Smooth muscle cell (in vitro differentiated cells): ENCODE data around the gene TUBA1B. TPM values are rescaled to one million over a fixed set of nuclear protein-coding genes. Genes with fewer than 3 reads are reported as not detected.
"Not testable (repeated sequence)": the region's sequence is repeated elsewhere in the genome, so short reads cannot be mapped to it uniquely, and the experiment has no call there.

ENCODE experiments used
- DNase-seq: peaks from one replicate; lab custom pipeline; 2025; ENCODE audit not compliant: unreplicated experiment; lab: John Stamatoyannopoulos, UW
- H2AFZ ChIP-seq: fragments of 200-600 bp; sonication (generic); 2 replicates; pipeline ENCODE4 v1.6.0; 2016; ENCODE audit warnings: antibody characterized with exemption, low read depth, mild to moderate bottlenecking
- H3F3A ChIP-seq: fragments of 200-600 bp; sonication (generic); 2 replicates; pipeline ENCODE4 v1.6.0; 2017; ENCODE audit warnings: antibody characterized with exemption, low read depth
- H3K27ac ChIP-seq: fragments of 200-600 bp; sonication (generic); 2 replicates; pipeline ENCODE4 v1.5.1; 2016; ENCODE audit warnings: low read depth, mild to moderate bottlenecking
- H3K27me3 ChIP-seq: fragments of 200-600 bp; sonication (generic); 2 replicates; pipeline ENCODE4 v1.6.1; 2016; ENCODE audit warnings: low read depth, mild to moderate bottlenecking
- H3K36me3 ChIP-seq: fragments of 200-600 bp; sonication (generic); 2 replicates; pipeline ENCODE4 v1.5.1; 2016; ENCODE audit warnings: low read depth
- H3K4me1 ChIP-seq: fragments of 200-600 bp; sonication (generic); 2 replicates; pipeline ENCODE4 v1.5.1; 2016; ENCODE audit warnings: low read depth
- H3K4me2 ChIP-seq: fragments of 200-600 bp; sonication (generic); 2 replicates; pipeline ENCODE4 v1.6.0; 2016; ENCODE audit warnings: mild to moderate bottlenecking
- H3K4me3 ChIP-seq: fragments of 200-600 bp; sonication (generic); 2 replicates; pipeline ENCODE4 v1.5.1; 2016; ENCODE audit warnings: mild to moderate bottlenecking
- H3K79me2 ChIP-seq: fragments of 200-600 bp; sonication (generic); 2 replicates; pipeline ENCODE4 v1.6.0; 2016; ENCODE audit warnings: low read depth, mild to moderate bottlenecking
- H3K9ac ChIP-seq: fragments of 200-600 bp; sonication (generic); 2 replicates; pipeline ENCODE4 v1.6.0; 2016; ENCODE audit warnings: low read depth
- H3K9me3 ChIP-seq: fragments of 200-600 bp; sonication (generic); replicated peaks from 2 replicates; pipeline ENCODE4 v1.5.1; 2016; ENCODE audit warnings: low read depth
- H4K20me1 ChIP-seq: fragments of 200-600 bp; sonication (generic); 2 replicates; pipeline ENCODE4 v1.6.0; 2016; ENCODE audit warnings: low read depth
- WGBS: methylation state at CpG from one replicate; pipeline ENCODE4 v1.1.7; 2016; ENCODE audit warnings: low lambda C conversion rate; 5-methylcytosine and 5-hydroxymethylcytosine counted together
- polyA plus RNA-seq: library from polyadenylated mRNA; unstranded; fragments of >200 nt; fragmentation: Nextera tagmentation; extraction: Ambion mirVana; gene quantifications from 2 replicates; pipeline ENCODE4 v1.2.1, GENCODE V29; 2016
- total RNA-seq: library from RNA; depleted of rRNA; stranded (reverse); fragments of >200 nt; gene quantifications from 2 replicates; pipeline ENCODE4 v1.2.3, GENCODE V29; 2014
- TF ChIP-seq, protein P1 (sequence below): fragments of 200-600 bp; sonication (generic); IDR thresholded peaks from 2 replicates; pipeline ENCODE4 v1.5.1; 2017; ENCODE audit warnings: borderline replicate concordance, mild to moderate bottlenecking, antibody characterized with exemption; ENCODE audit not compliant: insufficient read depth, poor library complexity, severe bottlenecking

TUBA1B gene
- total and polyA plus RNA-seq, 2 experiments from 2014 or later, result 1,405 to 1,427 TPM

DNA sequence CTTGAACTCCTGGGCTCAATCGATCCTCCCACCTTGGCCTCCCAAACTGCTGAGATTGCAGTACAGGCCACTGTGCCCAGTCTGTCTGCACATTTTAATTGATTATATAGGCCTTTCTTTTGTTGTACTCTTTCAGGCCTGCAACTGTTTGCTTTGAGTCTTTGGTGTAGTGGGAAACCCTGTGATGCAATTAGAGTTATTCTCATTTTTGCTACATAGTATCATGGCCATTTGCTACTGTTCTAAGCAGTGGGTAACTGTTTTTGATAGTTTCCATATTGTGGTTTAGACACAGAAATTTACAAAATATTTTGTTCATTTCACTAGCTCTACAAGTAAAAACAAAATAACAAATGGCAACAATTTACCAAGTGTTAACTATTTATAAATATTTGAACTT, 6.3 kb upstream of the TUBA1B start:
- WGBS, result 96% methylated on average over 1 of the region's 1 CpG
- DNase-seq, result no peak

DNA sequence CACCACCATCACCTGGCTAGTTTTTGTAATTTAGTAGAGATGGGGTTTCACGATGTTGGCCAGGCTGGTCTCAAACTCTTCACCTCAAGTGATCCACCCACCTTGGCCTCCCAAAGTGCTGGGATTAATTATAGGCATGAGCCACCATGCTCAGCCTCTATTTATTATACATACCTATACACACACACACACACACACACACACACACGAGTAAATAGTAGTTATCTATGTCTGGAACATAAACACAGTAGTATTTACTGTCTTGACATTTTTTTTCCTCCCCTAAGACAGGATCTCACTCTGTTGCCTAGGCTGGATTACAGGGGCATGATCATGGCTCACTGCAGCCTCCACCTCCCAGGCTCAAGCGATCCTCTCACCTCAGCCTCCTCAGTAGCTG, 5.8 kb upstream of the TUBA1B start:
- H3K79me2 ChIP-seq, H3K4me1 ChIP-seq, H3K4me2 ChIP-seq, H3F3A ChIP-seq, H3K9ac ChIP-seq, H3K27ac ChIP-seq, H4K20me1 ChIP-seq, H3K27me3 ChIP-seq, H2AFZ ChIP-seq, DNase-seq, H3K36me3 ChIP-seq, H3K9me3 ChIP-seq, H3K4me3 ChIP-seq: not testable (repeated sequence)
- 93% methylated on average over 3 of the region's 3 CpGs for WGBS

More for the DNA sequence above, 6.3 kb upstream of the TUBA1B start:
- Histone ChIP-seq H3F3A (no peaks in the 10 kb centered on the region), H3K4me2 (no peak overlapping the region), H3K9ac (no peak overlapping the region), H4K20me1 (no peaks in the 10 kb centered on the region), H3K4me3 (no peak overlapping the region), H3K79me2 (peaks cover 8% of the 10 kb centered on the region), H3K27ac (no peak overlapping the region), H3K4me1 (peaks cover 4% of the 10 kb centered on the region), H3K36me3 (no peaks in the 10 kb centered on the region), H3K27me3 (no peaks in the 10 kb centered on the region), H3K9me3 (no peaks in the 10 kb centered on the region), H2AFZ (no peak overlapping the region)
- TF ChIP-seq, protein P1, sequence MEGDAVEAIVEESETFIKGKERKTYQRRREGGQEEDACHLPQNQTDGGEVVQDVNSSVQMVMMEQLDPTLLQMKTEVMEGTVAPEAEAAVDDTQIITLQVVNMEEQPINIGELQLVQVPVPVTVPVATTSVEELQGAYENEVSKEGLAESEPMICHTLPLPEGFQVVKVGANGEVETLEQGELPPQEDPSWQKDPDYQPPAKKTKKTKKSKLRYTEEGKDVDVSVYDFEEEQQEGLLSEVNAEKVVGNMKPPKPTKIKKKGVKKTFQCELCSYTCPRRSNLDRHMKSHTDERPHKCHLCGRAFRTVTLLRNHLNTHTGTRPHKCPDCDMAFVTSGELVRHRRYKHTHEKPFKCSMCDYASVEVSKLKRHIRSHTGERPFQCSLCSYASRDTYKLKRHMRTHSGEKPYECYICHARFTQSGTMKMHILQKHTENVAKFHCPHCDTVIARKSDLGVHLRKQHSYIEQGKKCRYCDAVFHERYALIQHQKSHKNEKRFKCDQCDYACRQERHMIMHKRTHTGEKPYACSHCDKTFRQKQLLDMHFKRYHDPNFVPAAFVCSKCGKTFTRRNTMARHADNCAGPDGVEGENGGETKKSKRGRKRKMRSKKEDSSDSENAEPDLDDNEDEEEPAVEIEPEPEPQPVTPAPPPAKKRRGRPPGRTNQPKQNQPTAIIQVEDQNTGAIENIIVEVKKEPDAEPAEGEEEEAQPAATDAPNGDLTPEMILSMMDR, result no peak

DNA sequence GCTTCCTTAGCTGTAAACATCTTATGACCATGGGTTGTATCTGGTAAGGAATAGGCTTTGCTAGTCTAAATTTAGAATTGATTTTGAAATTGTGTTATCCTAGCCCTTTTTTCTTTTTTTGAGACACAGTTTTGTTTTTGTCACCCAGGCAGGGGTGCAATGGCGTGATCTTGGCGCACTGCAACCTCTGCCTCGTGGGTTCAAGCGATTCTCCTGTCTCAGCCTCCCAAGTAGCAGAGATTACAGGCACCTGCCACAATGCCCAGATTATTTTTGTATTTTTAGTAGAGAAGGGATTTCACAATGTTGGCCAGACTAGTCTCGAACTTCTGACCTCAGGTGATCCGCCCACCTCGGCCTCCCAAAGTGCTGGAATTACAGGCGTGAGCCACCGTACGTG, 2.4 kb upstream of the TUBA1B start:
- Histone ChIP-seq H3K9ac (no peak overlapping the region), H3K4me2 (no peak overlapping the region), H2AFZ (no peak overlapping the region), H3K36me3 (peaks cover 6% of the 10 kb centered on the region), H3K79me2 (peaks cover 25% of the 10 kb centered on the region), H3K4me3 (no peak overlapping the region), H3K27ac (no peak overlapping the region), H3K4me1 (peaks cover 21% of the 10 kb centered on the region), H3K9me3 (no peaks in the 10 kb centered on the region), H3F3A (peaks cover 15% of the 10 kb centered on the region), H4K20me1 (peaks cover 16% of the 10 kb centered on the region), H3K27me3 (no peaks in the 10 kb centered on the region)
- TF ChIP-seq, protein P1, result no peak
- no peak for DNase-seq
- 97% methylated on average over 10 of the region's 10 CpGs for WGBS

DNA sequence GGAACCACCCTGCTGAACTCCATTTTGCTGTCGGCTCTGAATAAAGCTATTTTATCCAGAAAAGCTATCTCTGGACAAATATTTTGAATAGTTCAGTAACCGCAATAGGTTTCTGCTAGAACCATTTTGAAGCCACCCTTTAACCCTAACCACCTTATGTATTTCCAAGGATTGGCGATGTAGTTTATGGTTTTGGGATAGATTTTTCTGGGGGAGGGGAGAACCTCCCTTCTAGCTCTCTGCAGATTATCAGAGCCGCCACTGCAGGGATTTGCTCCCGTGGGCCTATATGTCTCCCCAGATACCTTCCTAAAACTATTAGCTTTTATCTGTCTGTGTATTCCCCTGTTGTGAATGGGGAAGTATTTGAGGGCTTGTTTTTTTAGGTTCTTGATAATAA, 1.8 kb upstream of the TUBA1B start:
- Histone ChIP-seq H3K4me3 (no peak overlapping the region), H4K20me1 (peaks cover 19% of the 10 kb centered on the region), H3K27ac (no peak overlapping the region)

More for the DNA sequence above, 1.8 kb upstream of the TUBA1B start:
- Histone ChIP-seq H3K4me1 (peaks cover 21% of the 10 kb centered on the region), H2AFZ (peak overlapping the region; percentile 9), H3K36me3 (peaks cover 6% of the 10 kb centered on the region), H3K9ac (no peak overlapping the region), H3K4me2 (peak overlapping the region; percentile 97), H3K79me2 (peaks cover 25% of the 10 kb centered on the region), H3F3A (peaks cover 16% of the 10 kb centered on the region), H3K9me3 (no peaks in the 10 kb centered on the region), H3K27me3 (no peaks in the 10 kb centered on the region)
- no peak for DNase-seq
- TF ChIP-seq, protein P1, result no peak
- WGBS, result 65% methylated on average over 5 of the region's 5 CpGs
